WTC11 (cell line): ENCODE results near the gene MEF2D. TPM values are rescaled to one million over a fixed set of nuclear protein-coding genes. Genes with fewer than 3 reads are reported as not detected.

Experiments
- ATAC-seq: fragments of 200-7000 bp; cut with Tn5 transposase; 2 replicates; pipeline ENCODE4 v1.10.0; 2021; ENCODE audit warnings: mild to moderate bottlenecking, moderate library complexity
- CTCF ChIA-PET: fragments of 300-600 bp; sonication (Branson Sonifier 250); formaldehyde crosslinking; loops from one replicate; lab custom pipeline; 2021; ENCODE audit warnings: antibody characterized with exemption; lab: Charles Lee
- POLR2A ChIA-PET: fragments of 350-600 bp; sonication (Branson Sonifier 250); formaldehyde crosslinking; loops from one replicate; lab custom pipeline; 2021; ENCODE audit warnings: antibody characterized with exemption; lab: Charles Lee
- DNase-seq: peaks from one replicate; pipeline ENCODE4 v3.0.0; 2021; ENCODE audit warnings: low spot score
- H3K27ac Mint-ChIP-seq: 2 replicates; pipeline ENCODE4 v1.8.0; 2021; ENCODE audit warnings: mixed read lengths
- H3K27me3 Mint-ChIP-seq: 2 replicates; pipeline ENCODE4 v1.8.0; 2021; ENCODE audit warnings: low read depth, mild to moderate bottlenecking, moderate library complexity, mixed read lengths
- H3K36me3 Mint-ChIP-seq: 2 replicates; pipeline ENCODE4 v1.8.0; 2021; ENCODE audit warnings: mixed read lengths
- H3K4me1 Mint-ChIP-seq: 2 replicates; pipeline ENCODE4 v1.8.0; 2022; ENCODE audit warnings: mixed read lengths
- H3K4me3 Mint-ChIP-seq: 2 replicates; pipeline ENCODE4 v1.8.0; 2021; ENCODE audit warnings: mild to moderate bottlenecking, moderate library complexity, mixed read lengths
- H3K9me3 Mint-ChIP-seq: 2 replicates; pipeline ENCODE4 v1.8.0; 2021; ENCODE audit warnings: mixed read lengths
- ATF1 ChIP-seq: sonication (generic); formaldehyde crosslinking; IDR thresholded peaks from 2 replicates; pipeline ENCODE4 v1.8.1; 2023; ENCODE audit warnings: mild to moderate bottlenecking, moderate library complexity, missing genetic modification reagents
- CBFB ChIP-seq: sonication (generic); formaldehyde crosslinking; IDR thresholded peaks from 2 replicates; pipeline ENCODE4 v1.8.1; 2022; ENCODE audit warnings: mild to moderate bottlenecking, low read depth, missing genetic modification reagents
- CREM ChIP-seq: sonication (generic); formaldehyde crosslinking; IDR thresholded peaks from 2 replicates; pipeline ENCODE4 v1.8.1; 2022; ENCODE audit warnings: mild to moderate bottlenecking, missing genetic modification reagents, moderate library complexity
- GABPB1 ChIP-seq: sonication (generic); formaldehyde crosslinking; IDR thresholded peaks from 2 replicates; pipeline ENCODE4 v1.8.1; 2023; ENCODE audit warnings: mild to moderate bottlenecking, missing genetic modification reagents
- KAT7 ChIP-seq: sonication (generic); formaldehyde crosslinking; IDR thresholded peaks from 2 replicates; pipeline ENCODE4 v1.8.1; 2023; ENCODE audit warnings: missing genetic modification reagents, mild to moderate bottlenecking, borderline replicate concordance
- MXD4 ChIP-seq: fragments of 250-450 bp; sonication (Bioruptor Pico); IDR thresholded peaks from 2 replicates; pipeline ENCODE4 v1.8.0; 2021; ENCODE audit warnings: mild to moderate bottlenecking, moderate library complexity, borderline replicate concordance
- NFYB ChIP-seq: sonication (generic); formaldehyde crosslinking; conservative IDR thresholded peaks from 2 replicates; pipeline ENCODE4 v1.8.0; 2022; ENCODE audit warnings: low read depth, missing genetic modification reagents
- NR3C1 ChIP-seq: sonication (generic); formaldehyde crosslinking; conservative IDR thresholded peaks from 2 replicates; pipeline ENCODE4 v1.8.1; 2023; ENCODE audit warnings: low read depth, mild to moderate bottlenecking, missing genetic modification reagents
- SMAD4 ChIP-seq: sonication (generic); formaldehyde crosslinking; IDR thresholded peaks from 2 replicates; pipeline ENCODE4 v1.8.0; 2022; ENCODE audit warnings: mild to moderate bottlenecking, missing genetic modification reagents
- SP1 ChIP-seq: sonication (generic); formaldehyde crosslinking; conservative IDR thresholded peaks from 2 replicates; pipeline ENCODE4 v1.8.1; 2022; ENCODE audit warnings: missing genetic modification reagents
- ZNF423 ChIP-seq: fragments of 250-450 bp; sonication (Bioruptor Pico); IDR thresholded peaks from 2 replicates; pipeline ENCODE4 v2.1.2; 2022; ENCODE audit warnings: mild to moderate bottlenecking, moderate library complexity
- total RNA-seq: library from RNA; stranded (reverse); gene quantifications from 3 replicates; pipeline ENCODE4 v1.2.3, GENCODE V29; 2021
- TF ChIP-seq, protein P1 (sequence below): sonication (generic); formaldehyde crosslinking; IDR thresholded peaks from 2 replicates; pipeline ENCODE4 v1.8.0; 2022; ENCODE audit warnings: mild to moderate bottlenecking, missing genetic modification reagents
- TF ChIP-seq, protein P2 (sequence below): sonication (generic); formaldehyde crosslinking; IDR thresholded peaks from 2 replicates; pipeline ENCODE4 v1.8.1; 2023; ENCODE audit warnings: mild to moderate bottlenecking, missing genetic modification reagents, moderate library complexity
- TF ChIP-seq, protein P3 (sequence below): fragments of 250-450 bp; sonication (Bioruptor Pico); IDR thresholded peaks from 2 replicates; pipeline ENCODE4 v1.8.0; 2021; ENCODE audit warnings: mild to moderate bottlenecking
- TF ChIP-seq, protein P4 (sequence below): sonication (generic); formaldehyde crosslinking; IDR thresholded peaks from 2 replicates; pipeline ENCODE4 v1.8.0; 2023; ENCODE audit warnings: mild to moderate bottlenecking, missing genetic modification reagents
- TF ChIP-seq, protein P5 (sequence below): sonication (generic); formaldehyde crosslinking; IDR thresholded peaks from 2 replicates; pipeline ENCODE4 v1.8.1; 2022; ENCODE audit warnings: mild to moderate bottlenecking, moderate library complexity, missing genetic modification reagents
- TF ChIP-seq, protein P6 (sequence below): fragments of 200-600 bp; IDR thresholded peaks from 2 replicates; pipeline ENCODE4 v1.8.0; 2022; ENCODE audit warnings: antibody characterized with exemption
- TF ChIP-seq, protein P7 (sequence below): sonication (generic); formaldehyde crosslinking; IDR thresholded peaks from 2 replicates; pipeline ENCODE4 v1.8.0; 2022; ENCODE audit warnings: missing genetic modification reagents

MEF2D gene
- total RNA-seq, 1 experiment from 2014 or later = 24.1 TPM

DNA sequence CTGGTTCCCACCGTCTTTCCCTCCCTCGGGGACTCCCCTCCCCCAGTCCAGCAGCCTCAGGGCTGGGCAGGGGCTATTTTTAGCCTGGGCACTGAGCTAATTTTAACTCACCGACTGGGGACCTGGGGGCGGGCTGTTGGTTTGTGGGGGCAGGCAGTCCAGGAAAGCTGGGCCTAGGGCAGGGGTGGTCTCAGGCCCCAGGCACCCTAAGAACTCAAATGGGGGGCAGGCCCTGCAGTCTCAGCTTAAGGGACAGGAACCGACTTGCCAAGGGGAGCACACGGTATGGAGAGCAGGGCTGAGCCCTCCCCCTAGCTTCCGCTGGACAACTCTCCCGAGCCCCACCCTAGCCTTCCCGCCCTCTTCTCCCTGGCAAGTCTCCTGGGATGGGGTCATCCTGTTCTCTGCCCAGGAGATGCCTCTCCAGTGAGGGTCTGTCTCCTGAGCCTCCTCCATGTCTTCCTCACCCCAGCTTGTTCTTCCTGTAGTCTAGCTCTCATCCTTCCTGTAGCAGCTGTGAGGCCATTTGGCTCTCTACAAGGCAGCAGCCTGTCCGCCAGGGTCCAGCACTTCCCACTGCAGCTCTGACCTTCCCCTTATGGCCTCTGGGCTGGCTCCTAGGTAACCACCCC, 10.1 kb downstream of the MEF2D start:
- no peaks in the 10 kb centered on the region for H3K9me3 Mint-ChIP-seq
- TF ChIP-seq, protein P1, sequence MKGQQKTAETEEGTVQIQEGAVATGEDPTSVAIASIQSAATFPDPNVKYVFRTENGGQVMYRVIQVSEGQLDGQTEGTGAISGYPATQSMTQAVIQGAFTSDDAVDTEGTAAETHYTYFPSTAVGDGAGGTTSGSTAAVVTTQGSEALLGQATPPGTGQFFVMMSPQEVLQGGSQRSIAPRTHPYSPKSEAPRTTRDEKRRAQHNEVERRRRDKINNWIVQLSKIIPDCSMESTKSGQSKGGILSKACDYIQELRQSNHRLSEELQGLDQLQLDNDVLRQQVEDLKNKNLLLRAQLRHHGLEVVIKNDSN (CRISPR knock-in tag) = no peak
- no peak for TF ChIP-seq GABPB1 (CRISPR knock-in tag)
- 0 out of 2 replicates have a peak, but pooled peaks have one; percentile 0 for TF ChIP-seq SP1 (CRISPR knock-in tag)
- no peak for TF ChIP-seq ATF1 (CRISPR knock-in tag)
- TF ChIP-seq, protein P2, sequence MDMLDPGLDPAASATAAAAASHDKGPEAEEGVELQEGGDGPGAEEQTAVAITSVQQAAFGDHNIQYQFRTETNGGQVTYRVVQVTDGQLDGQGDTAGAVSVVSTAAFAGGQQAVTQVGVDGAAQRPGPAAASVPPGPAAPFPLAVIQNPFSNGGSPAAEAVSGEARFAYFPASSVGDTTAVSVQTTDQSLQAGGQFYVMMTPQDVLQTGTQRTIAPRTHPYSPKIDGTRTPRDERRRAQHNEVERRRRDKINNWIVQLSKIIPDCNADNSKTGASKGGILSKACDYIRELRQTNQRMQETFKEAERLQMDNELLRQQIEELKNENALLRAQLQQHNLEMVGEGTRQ (CRISPR knock-in tag) = no peak
- TF ChIP-seq, protein P3, sequence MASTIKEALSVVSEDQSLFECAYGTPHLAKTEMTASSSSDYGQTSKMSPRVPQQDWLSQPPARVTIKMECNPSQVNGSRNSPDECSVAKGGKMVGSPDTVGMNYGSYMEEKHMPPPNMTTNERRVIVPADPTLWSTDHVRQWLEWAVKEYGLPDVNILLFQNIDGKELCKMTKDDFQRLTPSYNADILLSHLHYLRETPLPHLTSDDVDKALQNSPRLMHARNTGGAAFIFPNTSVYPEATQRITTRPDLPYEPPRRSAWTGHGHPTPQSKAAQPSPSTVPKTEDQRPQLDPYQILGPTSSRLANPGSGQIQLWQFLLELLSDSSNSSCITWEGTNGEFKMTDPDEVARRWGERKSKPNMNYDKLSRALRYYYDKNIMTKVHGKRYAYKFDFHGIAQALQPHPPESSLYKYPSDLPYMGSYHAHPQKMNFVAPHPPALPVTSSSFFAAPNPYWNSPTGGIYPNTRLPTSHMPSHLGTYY (CRISPR knock-in tag) = no peak
- TF ChIP-seq, protein P4, sequence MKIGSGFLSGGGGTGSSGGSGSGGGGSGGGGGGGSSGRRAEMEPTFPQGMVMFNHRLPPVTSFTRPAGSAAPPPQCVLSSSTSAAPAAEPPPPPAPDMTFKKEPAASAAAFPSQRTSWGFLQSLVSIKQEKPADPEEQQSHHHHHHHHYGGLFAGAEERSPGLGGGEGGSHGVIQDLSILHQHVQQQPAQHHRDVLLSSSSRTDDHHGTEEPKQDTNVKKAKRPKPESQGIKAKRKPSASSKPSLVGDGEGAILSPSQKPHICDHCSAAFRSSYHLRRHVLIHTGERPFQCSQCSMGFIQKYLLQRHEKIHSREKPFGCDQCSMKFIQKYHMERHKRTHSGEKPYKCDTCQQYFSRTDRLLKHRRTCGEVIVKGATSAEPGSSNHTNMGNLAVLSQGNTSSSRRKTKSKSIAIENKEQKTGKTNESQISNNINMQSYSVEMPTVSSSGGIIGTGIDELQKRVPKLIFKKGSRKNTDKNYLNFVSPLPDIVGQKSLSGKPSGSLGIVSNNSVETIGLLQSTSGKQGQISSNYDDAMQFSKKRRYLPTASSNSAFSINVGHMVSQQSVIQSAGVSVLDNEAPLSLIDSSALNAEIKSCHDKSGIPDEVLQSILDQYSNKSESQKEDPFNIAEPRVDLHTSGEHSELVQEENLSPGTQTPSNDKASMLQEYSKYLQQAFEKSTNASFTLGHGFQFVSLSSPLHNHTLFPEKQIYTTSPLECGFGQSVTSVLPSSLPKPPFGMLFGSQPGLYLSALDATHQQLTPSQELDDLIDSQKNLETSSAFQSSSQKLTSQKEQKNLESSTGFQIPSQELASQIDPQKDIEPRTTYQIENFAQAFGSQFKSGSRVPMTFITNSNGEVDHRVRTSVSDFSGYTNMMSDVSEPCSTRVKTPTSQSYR = 0 out of 2 replicates have a peak, but pooled peaks have one; percentile 24
- TF ChIP-seq, protein P5, sequence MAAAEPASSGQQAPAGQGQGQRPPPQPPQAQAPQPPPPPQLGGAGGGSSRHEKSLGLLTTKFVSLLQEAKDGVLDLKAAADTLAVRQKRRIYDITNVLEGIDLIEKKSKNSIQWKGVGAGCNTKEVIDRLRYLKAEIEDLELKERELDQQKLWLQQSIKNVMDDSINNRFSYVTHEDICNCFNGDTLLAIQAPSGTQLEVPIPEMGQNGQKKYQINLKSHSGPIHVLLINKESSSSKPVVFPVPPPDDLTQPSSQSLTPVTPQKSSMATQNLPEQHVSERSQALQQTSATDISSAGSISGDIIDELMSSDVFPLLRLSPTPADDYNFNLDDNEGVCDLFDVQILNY = no peak
- no peak for TF ChIP-seq SMAD4 (CRISPR knock-in tag)
- TF ChIP-seq KAT7 (CRISPR knock-in tag) = no peak
- no peak for TF ChIP-seq CREM
- no peak for TF ChIP-seq NFYB (CRISPR knock-in tag)
- TF ChIP-seq, protein P6, sequence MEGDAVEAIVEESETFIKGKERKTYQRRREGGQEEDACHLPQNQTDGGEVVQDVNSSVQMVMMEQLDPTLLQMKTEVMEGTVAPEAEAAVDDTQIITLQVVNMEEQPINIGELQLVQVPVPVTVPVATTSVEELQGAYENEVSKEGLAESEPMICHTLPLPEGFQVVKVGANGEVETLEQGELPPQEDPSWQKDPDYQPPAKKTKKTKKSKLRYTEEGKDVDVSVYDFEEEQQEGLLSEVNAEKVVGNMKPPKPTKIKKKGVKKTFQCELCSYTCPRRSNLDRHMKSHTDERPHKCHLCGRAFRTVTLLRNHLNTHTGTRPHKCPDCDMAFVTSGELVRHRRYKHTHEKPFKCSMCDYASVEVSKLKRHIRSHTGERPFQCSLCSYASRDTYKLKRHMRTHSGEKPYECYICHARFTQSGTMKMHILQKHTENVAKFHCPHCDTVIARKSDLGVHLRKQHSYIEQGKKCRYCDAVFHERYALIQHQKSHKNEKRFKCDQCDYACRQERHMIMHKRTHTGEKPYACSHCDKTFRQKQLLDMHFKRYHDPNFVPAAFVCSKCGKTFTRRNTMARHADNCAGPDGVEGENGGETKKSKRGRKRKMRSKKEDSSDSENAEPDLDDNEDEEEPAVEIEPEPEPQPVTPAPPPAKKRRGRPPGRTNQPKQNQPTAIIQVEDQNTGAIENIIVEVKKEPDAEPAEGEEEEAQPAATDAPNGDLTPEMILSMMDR = no peak
- no peak for TF ChIP-seq MXD4 (CRISPR knock-in tag)
- POLR2A ChIA-PET = interaction anchor here (0.7 to 3.2 kb wide), 7 partner anchors 8 to 81 kb away, joined by 3 to 29 read pairs (median 4); partner anchors contain the start of gene MEF2D
- peak; percentile 60 for ATAC-seq
- no peaks in the 10 kb centered on the region for H3K27me3 Mint-ChIP-seq
- H3K4me1 Mint-ChIP-seq = peaks cover 71% of the 10 kb centered on the region
- peak overlapping the region; percentile 54; the same call in 1 of the 2 replicates for H3K27ac Mint-ChIP-seq
- CTCF ChIA-PET = interaction anchor here (0.6 to 6.0 kb wide), 23 partner anchors 8 to 1212 kb away, joined by 3 to 145 read pairs (median 4); partner anchors contain the start of genes HAPLN2, MEF2D, NAXE and NES
- no peaks in the 10 kb centered on the region for H3K36me3 Mint-ChIP-seq
- peak; percentile 57 for DNase-seq
- H3K4me3 Mint-ChIP-seq = peak overlapping the region; percentile 54

DNA sequence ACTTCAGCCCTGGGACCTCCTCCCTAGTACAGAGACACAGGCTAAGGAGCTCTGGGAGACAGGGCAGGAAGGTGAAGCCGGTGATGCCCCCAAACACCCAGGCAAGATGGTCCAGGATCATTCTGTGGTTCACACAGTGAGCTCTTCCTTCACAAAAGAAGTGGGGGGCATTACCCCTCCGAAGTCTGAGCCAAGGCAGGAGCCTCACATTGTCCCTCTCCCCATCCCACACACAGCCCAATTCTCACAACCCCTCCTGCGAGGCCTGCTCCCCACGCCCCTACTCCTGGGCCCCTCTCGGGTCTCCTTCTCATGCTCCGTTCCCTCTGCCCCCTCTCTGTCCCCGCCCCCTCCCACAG, 10.7 kb downstream of the MEF2D start:
- no peaks in the 10 kb centered on the region for H3K27me3 Mint-ChIP-seq
- DNase-seq (no peak), ATAC-seq (peak; percentile 10)
- POLR2A ChIA-PET = interaction anchor here (1.0 to 3.2 kb wide), 6 partner anchors 9 to 33 kb away, joined by 3 to 29 read pairs (median 8); partner anchors contain the start of gene MEF2D
- CTCF ChIA-PET = interaction anchor here (0.9 to 6.0 kb wide), 21 partner anchors 9 to 1211 kb away, joined by 3 to 145 read pairs (median 6); partner anchors contain the start of genes HAPLN2, MEF2D and NAXE
- H3K4me1 Mint-ChIP-seq = peaks cover 66% of the 10 kb centered on the region
- H3K4me3 Mint-ChIP-seq = peak overlapping the region; percentile 54
- H3K27ac Mint-ChIP-seq = peak overlapping the region; percentile 27; the same call in 1 of the 2 replicates
- no peaks in the 10 kb centered on the region for H3K36me3 Mint-ChIP-seq
- H3K9me3 Mint-ChIP-seq = no peaks in the 10 kb centered on the region
- TF ChIP-seq CBFB (CRISPR knock-in tag) = no peak
- TF ChIP-seq, protein P7, sequence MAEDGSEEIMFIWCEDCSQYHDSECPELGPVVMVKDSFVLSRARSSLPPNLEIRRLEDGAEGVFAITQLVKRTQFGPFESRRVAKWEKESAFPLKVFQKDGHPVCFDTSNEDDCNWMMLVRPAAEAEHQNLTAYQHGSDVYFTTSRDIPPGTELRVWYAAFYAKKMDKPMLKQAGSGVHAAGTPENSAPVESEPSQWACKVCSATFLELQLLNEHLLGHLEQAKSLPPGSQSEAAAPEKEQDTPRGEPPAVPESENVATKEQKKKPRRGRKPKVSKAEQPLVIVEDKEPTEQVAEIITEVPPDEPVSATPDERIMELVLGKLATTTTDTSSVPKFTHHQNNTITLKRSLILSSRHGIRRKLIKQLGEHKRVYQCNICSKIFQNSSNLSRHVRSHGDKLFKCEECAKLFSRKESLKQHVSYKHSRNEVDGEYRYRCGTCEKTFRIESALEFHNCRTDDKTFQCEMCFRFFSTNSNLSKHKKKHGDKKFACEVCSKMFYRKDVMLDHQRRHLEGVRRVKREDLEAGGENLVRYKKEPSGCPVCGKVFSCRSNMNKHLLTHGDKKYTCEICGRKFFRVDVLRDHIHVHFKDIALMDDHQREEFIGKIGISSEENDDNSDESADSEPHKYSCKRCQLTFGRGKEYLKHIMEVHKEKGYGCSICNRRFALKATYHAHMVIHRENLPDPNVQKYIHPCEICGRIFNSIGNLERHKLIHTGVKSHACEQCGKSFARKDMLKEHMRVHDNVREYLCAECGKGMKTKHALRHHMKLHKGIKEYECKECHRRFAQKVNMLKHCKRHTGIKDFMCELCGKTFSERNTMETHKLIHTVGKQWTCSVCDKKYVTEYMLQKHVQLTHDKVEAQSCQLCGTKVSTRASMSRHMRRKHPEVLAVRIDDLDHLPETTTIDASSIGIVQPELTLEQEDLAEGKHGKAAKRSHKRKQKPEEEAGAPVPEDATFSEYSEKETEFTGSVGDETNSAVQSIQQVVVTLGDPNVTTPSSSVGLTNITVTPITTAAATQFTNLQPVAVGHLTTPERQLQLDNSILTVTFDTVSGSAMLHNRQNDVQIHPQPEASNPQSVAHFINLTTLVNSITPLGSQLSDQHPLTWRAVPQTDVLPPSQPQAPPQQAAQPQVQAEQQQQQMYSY = no peak
- TF ChIP-seq NR3C1 (CRISPR knock-in tag) = no peak
- TF ChIP-seq, protein P3 (CRISPR knock-in tag) = no peak
- TF ChIP-seq ZNF423 (CRISPR knock-in tag) = no peak
